Liver (tissue), 9 donors: ENCODE results near the gene SLC25A39. TPM values are rescaled to one million over a fixed set of nuclear protein-coding genes. Genes with fewer than 3 reads are reported as not detected.

Source experiments
- DNase-seq: peaks from one replicate; pipeline ENCODE4 v3.0.0-alpha.2; 2017; ENCODE audit warnings: low spot score
- H3K27ac ChIP-seq, 2 donors: one replicate each; pipeline ENCODE4 v1.7.0; 2013; ENCODE audit warnings: inconsistent platforms in 2 of 2, low read length in 2 of 2, control low read depth in 1 of 2, low read depth in 1 of 2, mild to moderate bottlenecking in 1 of 2
- H3K27me3 ChIP-seq, 4 donors: one replicate each; pipeline versions ENCODE4 v1.6.1 to v1.7.0; 2013; ENCODE audit warnings: low read length in 3 of 4, inconsistent platforms in 1 of 4, mild to moderate bottlenecking in 1 of 4, moderate library complexity in 1 of 4; ENCODE audit not compliant: control insufficient read depth in 4 of 4, insufficient read depth in 4 of 4
- H3K36me3 ChIP-seq, 4 donors: one replicate each; pipeline versions ENCODE4 v1.6.1 to v1.7.0; 2013; ENCODE audit warnings: low read length in 3 of 4, mild to moderate bottlenecking in 3 of 4, low read depth in 1 of 4, moderate library complexity in 1 of 4; ENCODE audit not compliant: control insufficient read depth in 4 of 4, insufficient read depth in 3 of 4
- H3K4me1 ChIP-seq, 4 donors: one replicate each; pipeline versions ENCODE4 v1.6.1 to v1.7.0; 2013; ENCODE audit warnings: low read length in 3 of 4, mild to moderate bottlenecking in 3 of 4, moderate library complexity in 1 of 4; ENCODE audit not compliant: control insufficient read depth in 4 of 4, insufficient read depth in 4 of 4
- H3K4me3 ChIP-seq, 3 donors: one replicate each; pipeline versions ENCODE4 v1.6.1 to v1.7.0; 2013; ENCODE audit warnings: low read length in 3 of 3, control low read depth in 1 of 3, low read depth in 1 of 3, mild to moderate bottlenecking in 1 of 3
- H3K9ac ChIP-seq, 2 donors: one replicate each; pipeline ENCODE4 v1.7.0; 2013; ENCODE audit warnings: low read length in 2 of 2, mild to moderate bottlenecking in 2 of 2, moderate library complexity in 2 of 2, control low read depth in 1 of 2, low read depth in 1 of 2
- H3K9me3 ChIP-seq, 4 donors: one replicate each; pipeline versions ENCODE4 v1.6.1 to v1.7.0; 2013; ENCODE audit warnings: low read length in 3 of 4; ENCODE audit not compliant: control insufficient read depth in 4 of 4
- EGR1 ChIP-seq, 2 donors: IDR thresholded peaks; 2 replicates each; pipeline ENCODE4 v1.6.1; 2016 to 2018; ENCODE audit warnings: antibody characterized with exemption in 2 of 2, low read depth in 2 of 2
- FOXA1 ChIP-seq: IDR thresholded peaks from 2 replicates; pipeline ENCODE4 v1.6.1; 2016; ENCODE audit warnings: antibody characterized with exemption
- GABPA ChIP-seq, 2 donors: IDR thresholded peaks in 1 of 2; conservative IDR thresholded peaks in 1 of 2; 2 replicates each; pipeline ENCODE4 v1.6.1; 2016; ENCODE audit warnings: antibody characterized with exemption in 2 of 2, mild to moderate bottlenecking in 1 of 2, moderate library complexity in 1 of 2
- HNF4A ChIP-seq, 2 donors: conservative IDR thresholded peaks; 2 replicates each; pipeline ENCODE4 v1.6.1; 2016; ENCODE audit warnings: antibody characterized with exemption in 2 of 2, mild to moderate bottlenecking in 2 of 2
- HNF4G ChIP-seq: IDR thresholded peaks from 2 replicates; pipeline ENCODE4 v1.6.1; 2016; ENCODE audit warnings: antibody characterized with exemption
- JUND ChIP-seq, 2 donors: IDR thresholded peaks; 2 replicates each; pipeline ENCODE4 v1.6.1; 2016; ENCODE audit warnings: antibody characterized with exemption in 2 of 2
- NR2F2 ChIP-seq: IDR thresholded peaks from 2 replicates; pipeline ENCODE4 v1.6.1; 2016; ENCODE audit warnings: antibody characterized with exemption
- RAD21 ChIP-seq, 2 donors: IDR thresholded peaks; 2 replicates each; pipeline ENCODE4 v1.6.1; 2016; ENCODE audit warnings: antibody characterized with exemption in 2 of 2, mild to moderate bottlenecking in 2 of 2
- REST ChIP-seq: IDR thresholded peaks from 2 replicates; pipeline ENCODE4 v1.6.1; 2016; ENCODE audit warnings: antibody characterized with exemption, mild to moderate bottlenecking
- RXRA ChIP-seq, 2 donors: IDR thresholded peaks; 2 replicates each; pipeline ENCODE4 v1.6.1; 2017 to 2018; ENCODE audit warnings: antibody characterized with exemption in 2 of 2, mild to moderate bottlenecking in 1 of 2
- SP1 ChIP-seq: IDR thresholded peaks from 2 replicates; pipeline ENCODE4 v1.6.1; 2018; ENCODE audit warnings: antibody characterized with exemption, mild to moderate bottlenecking
- TAF1 ChIP-seq: conservative IDR thresholded peaks from 2 replicates; pipeline ENCODE4 v1.6.1; 2016; ENCODE audit warnings: antibody characterized with exemption, mild to moderate bottlenecking
- YY1 ChIP-seq: IDR thresholded peaks from 2 replicates; pipeline ENCODE4 v1.6.1; 2016; ENCODE audit warnings: antibody characterized with exemption, mild to moderate bottlenecking
- ZBTB33 ChIP-seq: IDR thresholded peaks from 2 replicates; pipeline ENCODE4 v1.6.1; 2016; ENCODE audit warnings: antibody characterized with exemption
- WGBS: extraction: QIAGEN DNeasy Blood & Tissue Kit; methylation state at CpG from one replicate; pipeline ENCODE4 v1.1.7; 2013; 5-methylcytosine and 5-hydroxymethylcytosine counted together
- polyA plus RNA-seq, 2 donors: library from polyadenylated mRNA; stranded (reverse) in 1 of 2; unstranded in 1 of 2; fragments of 200-250 nt in 1 of 2; fragments of >200 nt in 1 of 2; fragmentation: Nextera tagmentation in 1 of 2; extraction: Ambion mirVana in 1 of 2; gene quantifications; one replicate each; pipeline versions ENCODE4 v1.2.1 to v1.2.3, GENCODE V29; 2013 to 2015
- total RNA-seq, 2 donors: library from RNA; depleted of rRNA; stranded (reverse); fragments of >200 nt; gene quantifications; one replicate each; pipeline ENCODE4 v1.2.3, GENCODE V29; 2014
- TF ChIP-seq, protein P1 (sequence below): IDR thresholded peaks from 2 replicates; pipeline ENCODE4 v1.6.1; 2016; ENCODE audit warnings: antibody characterized with exemption
- TF ChIP-seq, protein P2 (sequence below): fragments of 150-350 bp; IDR thresholded peaks from 2 replicates; pipeline ENCODE4 v1.5.1; 2017; ENCODE audit warnings: improper control_type of control experiment, low read depth, low read length; ENCODE audit not compliant: missing input control
- TF ChIP-seq, protein P3 (sequence below): IDR thresholded peaks from 2 replicates; pipeline ENCODE4 v1.6.1; 2016; ENCODE audit warnings: antibody characterized with exemption
- donor health status: healthy.
- donor health status: healthy.
- donor health status: healthy.
- donor health status: healthy.
- donor health status: healthy.

Gene SLC25A39
- total and polyA plus RNA-seq, 4 donors: 62.0 to 395 (median 83.8) TPM

DNA sequence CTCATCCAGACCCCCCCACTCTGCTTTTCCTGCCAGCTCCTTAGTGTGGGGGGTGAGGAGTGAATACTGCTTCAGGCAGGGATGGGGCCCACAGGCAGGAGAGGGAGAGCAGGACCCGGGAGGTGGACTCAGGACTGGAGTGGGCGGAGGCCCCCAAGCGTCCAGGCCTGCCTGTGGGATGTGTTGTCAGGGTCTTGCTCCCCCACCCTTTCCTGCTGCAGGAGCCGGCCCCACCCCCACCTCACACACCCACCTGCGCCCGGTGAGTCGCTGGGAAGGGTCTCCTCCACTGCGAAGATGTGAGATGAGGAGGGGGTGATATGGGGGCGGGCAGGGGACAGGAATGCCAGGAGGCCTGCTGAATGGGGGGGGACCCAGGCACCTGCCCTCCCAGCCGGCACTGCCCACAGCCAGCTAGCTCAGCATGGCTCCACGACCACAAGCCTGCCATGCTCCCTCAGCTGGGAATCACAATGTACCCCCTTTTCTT lies 37.9 kb upstream of the SLC25A39 start:
- 22% methylated on average over 11 of the region's 11 CpGs for WGBS
- no peaks in the 10 kb centered on the region for H3K36me3 ChIP-seq
- no peak overlapping the region for H3K9ac ChIP-seq
- no peak for DNase-seq
- H3K4me1 ChIP-seq: peaks cover 6 to 12% (median 8%) of the 10 kb centered on the region in 4 donors
- H3K9me3 ChIP-seq: no peaks in the 10 kb centered on the region
- no peak overlapping the region for H3K27ac ChIP-seq
- TF ChIP-seq EGR1 (IDR thresholded peaks at IDR 0.05; ENCODE audit: low read depth in 2 of 2): no peak
- TF ChIP-seq YY1: no peak
- no peak for TF ChIP-seq GABPA (IDR thresholded peaks at IDR 0.05 in 1 of 2, conservative IDR thresholded peaks at IDR 0.05 in 1 of 2)
- no peak for TF ChIP-seq TAF1
- no peak for TF ChIP-seq HNF4G
- TF ChIP-seq REST: no peak
- TF ChIP-seq HNF4A (conservative IDR thresholded peaks at IDR 0.05): no peak
- TF ChIP-seq RAD21 (IDR thresholded peaks at IDR 0.05): no peak
- TF ChIP-seq, protein P1, sequence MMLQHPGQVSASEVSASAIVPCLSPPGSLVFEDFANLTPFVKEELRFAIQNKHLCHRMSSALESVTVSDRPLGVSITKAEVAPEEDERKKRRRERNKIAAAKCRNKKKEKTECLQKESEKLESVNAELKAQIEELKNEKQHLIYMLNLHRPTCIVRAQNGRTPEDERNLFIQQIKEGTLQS: no peak
- TF ChIP-seq, protein P2, sequence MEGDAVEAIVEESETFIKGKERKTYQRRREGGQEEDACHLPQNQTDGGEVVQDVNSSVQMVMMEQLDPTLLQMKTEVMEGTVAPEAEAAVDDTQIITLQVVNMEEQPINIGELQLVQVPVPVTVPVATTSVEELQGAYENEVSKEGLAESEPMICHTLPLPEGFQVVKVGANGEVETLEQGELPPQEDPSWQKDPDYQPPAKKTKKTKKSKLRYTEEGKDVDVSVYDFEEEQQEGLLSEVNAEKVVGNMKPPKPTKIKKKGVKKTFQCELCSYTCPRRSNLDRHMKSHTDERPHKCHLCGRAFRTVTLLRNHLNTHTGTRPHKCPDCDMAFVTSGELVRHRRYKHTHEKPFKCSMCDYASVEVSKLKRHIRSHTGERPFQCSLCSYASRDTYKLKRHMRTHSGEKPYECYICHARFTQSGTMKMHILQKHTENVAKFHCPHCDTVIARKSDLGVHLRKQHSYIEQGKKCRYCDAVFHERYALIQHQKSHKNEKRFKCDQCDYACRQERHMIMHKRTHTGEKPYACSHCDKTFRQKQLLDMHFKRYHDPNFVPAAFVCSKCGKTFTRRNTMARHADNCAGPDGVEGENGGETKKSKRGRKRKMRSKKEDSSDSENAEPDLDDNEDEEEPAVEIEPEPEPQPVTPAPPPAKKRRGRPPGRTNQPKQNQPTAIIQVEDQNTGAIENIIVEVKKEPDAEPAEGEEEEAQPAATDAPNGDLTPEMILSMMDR: no peak
- no peak for TF ChIP-seq SP1
- H3K4me3 ChIP-seq: peak overlapping the region in 1 of 3 donors; percentile 64
- H3K27me3 ChIP-seq: no peaks in the 10 kb centered on the region

DNA sequence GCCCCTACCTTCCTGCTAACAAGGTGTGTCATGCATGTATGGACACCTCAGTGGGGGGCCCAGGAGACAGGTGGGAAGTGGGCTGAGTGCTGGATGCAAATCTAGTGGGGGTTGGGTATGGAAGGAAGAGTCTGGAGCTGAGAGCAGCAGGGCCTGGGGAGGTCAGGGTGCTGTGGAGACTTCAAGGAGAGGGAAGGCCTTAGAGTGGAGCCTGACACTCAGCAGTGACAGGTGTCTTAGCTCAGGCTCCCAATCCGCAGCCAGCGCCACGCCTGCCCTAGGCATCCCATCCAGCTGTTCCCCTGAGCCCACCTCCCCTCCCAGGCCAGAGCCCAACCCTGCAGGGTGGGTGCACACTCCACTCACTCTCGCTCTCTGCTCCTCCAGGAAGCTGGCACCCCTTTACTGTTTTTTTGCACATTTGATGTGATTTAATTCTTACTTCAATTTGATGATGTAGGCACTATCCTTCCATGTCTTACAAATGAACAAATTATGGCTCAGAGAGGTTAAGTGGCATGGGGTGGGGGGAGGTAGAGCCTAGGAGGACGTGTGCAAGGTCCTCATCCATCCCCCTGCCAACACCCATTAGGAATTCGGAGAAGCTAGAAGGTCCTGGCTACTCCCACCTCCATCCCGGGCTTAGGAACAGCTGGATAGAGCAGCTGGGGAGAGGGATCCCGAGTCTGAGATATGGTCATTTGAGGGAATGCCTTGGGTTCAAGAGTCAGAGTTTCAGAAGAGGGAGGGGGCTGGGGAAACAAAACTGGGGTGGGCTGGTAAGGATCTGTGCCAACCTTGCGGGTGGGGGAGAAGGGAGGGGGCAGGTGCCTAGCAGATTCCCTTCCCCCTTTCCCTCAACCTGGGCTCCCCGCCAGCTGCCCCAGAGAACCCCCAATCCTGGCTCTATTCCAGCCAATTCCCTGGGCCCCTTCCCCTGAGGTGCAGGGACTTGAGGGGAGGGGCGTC lies 37.0 kb upstream of the SLC25A39 start:
- Histone ChIP-seq H3K27me3 (no peaks in the 10 kb centered on the region), H3K4me3 (no peak overlapping the region), H3K27ac (no peak overlapping the region), H3K36me3 (no peaks in the 10 kb centered on the region), H3K4me1 (peaks cover 6 to 12% (median 8%) of the 10 kb centered on the region in 4 donors), H3K9ac (no peak overlapping the region), H3K9me3 (no peaks in the 10 kb centered on the region)
- no peak for TF ChIP-seq JUND (IDR thresholded peaks at IDR 0.05)
- TF ChIP-seq HNF4G: no peak
- no peak for TF ChIP-seq EGR1 (IDR thresholded peaks at IDR 0.05; ENCODE audit: low read depth in 2 of 2)
- TF ChIP-seq, protein P1: no peak
- no peak for TF ChIP-seq ZBTB33
- TF ChIP-seq, protein P3, sequence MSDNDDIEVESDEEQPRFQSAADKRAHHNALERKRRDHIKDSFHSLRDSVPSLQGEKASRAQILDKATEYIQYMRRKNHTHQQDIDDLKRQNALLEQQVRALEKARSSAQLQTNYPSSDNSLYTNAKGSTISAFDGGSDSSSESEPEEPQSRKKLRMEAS: no peak
- no peak for TF ChIP-seq HNF4A (conservative IDR thresholded peaks at IDR 0.05)
- TF ChIP-seq YY1: no peak
- no peak for TF ChIP-seq RXRA (IDR thresholded peaks at IDR 0.05)
- TF ChIP-seq GABPA (IDR thresholded peaks at IDR 0.05 in 1 of 2, conservative IDR thresholded peaks at IDR 0.05 in 1 of 2): no peak
- TF ChIP-seq, protein P2: no peak
- no peak for TF ChIP-seq NR2F2
- no peak for TF ChIP-seq FOXA1
- TF ChIP-seq SP1: no peak
- DNase-seq: no peak
- WGBS: 63% methylated on average over 11 of the region's 11 CpGs
